SU-DHL-6 (cell line): ENCODE data around the gene DPEP2.

Experiments used
- H2AFZ ChIP-seq: fragments of 200-600 bp; sonication (generic); 2 replicates; pipeline ENCODE4 v1.6.1; 2014; ENCODE audit warnings: low read depth, mild to moderate bottlenecking, moderate library complexity, mixed read lengths, antibody characterized with exemption, low read length; ENCODE audit not compliant: severe bottlenecking
- H3F3A ChIP-seq: fragments of 200-600 bp; shearing (Covaris generic); 2 replicates; pipeline ENCODE4 v1.6.0; 2016; ENCODE audit warnings: antibody characterized with exemption, mild to moderate bottlenecking; ENCODE audit not compliant: insufficient read depth
- H3K27ac ChIP-seq: fragments of 200-600 bp; sonication (generic); 2 replicates; pipeline ENCODE4 v1.5.1; 2016; ENCODE audit warnings: low read depth, mild to moderate bottlenecking, low read length, moderate library complexity, mixed read lengths
- H3K27me3 ChIP-seq: fragments of 200-600 bp; sonication (generic), shearing (Covaris generic); 2 replicates; pipeline ENCODE4 v1.6.0; 2014; ENCODE audit warnings: mild to moderate bottlenecking, low read length
- H3K36me3 ChIP-seq: fragments of 200-600 bp; sonication (generic); 2 replicates; pipeline ENCODE4 v1.6.1; 2014; ENCODE audit warnings: mild to moderate bottlenecking, low read length, mixed read lengths
- H3K4me2 ChIP-seq: fragments of 300-600, 200-600 bp; shearing (Covaris generic), sonication (generic); 2 replicates; pipeline ENCODE4 v1.6.0; 2014; ENCODE audit warnings: low read length, low read depth, mild to moderate bottlenecking; ENCODE audit not compliant: poor library complexity, severe bottlenecking
- H3K4me3 ChIP-seq: fragments of 200-600 bp; sonication (generic); 2 replicates; pipeline ENCODE4 v1.5.1; 2014; ENCODE audit warnings: antibody characterized with exemption, low read length, mild to moderate bottlenecking, mixed read lengths; ENCODE audit not compliant: insufficient read depth, poor library complexity, severe bottlenecking
- H3K79me2 ChIP-seq: fragments of 200-600 bp; sonication (generic); 2 replicates; pipeline ENCODE4 v1.6.1; 2014; ENCODE audit warnings: mild to moderate bottlenecking, low read length, moderate library complexity; ENCODE audit not compliant: insufficient read depth
- H3K9ac ChIP-seq: fragments of 200-600 bp; sonication (generic); 2 replicates; pipeline ENCODE4 v1.7.0; 2014; ENCODE audit warnings: mild to moderate bottlenecking, low read length
- H3K9me2 ChIP-seq: fragments of 200-600 bp; sonication (generic); replicated peaks from 2 replicates; pipeline ENCODE4 v1.6.1; 2014; ENCODE audit warnings: low read length; ENCODE audit not compliant: insufficient read depth
- H3K9me3 ChIP-seq: fragments of 200-600 bp; sonication (generic); 2 replicates; pipeline ENCODE4 v1.6.1; 2014; ENCODE audit warnings: low read length, mixed read lengths; ENCODE audit not compliant: insufficient read depth
- H4K20me1 ChIP-seq: fragments of 200-600 bp; sonication (generic); 2 replicates; pipeline ENCODE4 v1.6.1; 2014; ENCODE audit warnings: low read depth, mild to moderate bottlenecking, antibody characterized with exemption, low read length, moderate library complexity, mixed read lengths
- CTCF ChIP-seq: fragments of 200-600 bp; sonication (generic); IDR thresholded peaks from one replicate; pipeline ENCODE4 v1.5.1; 2017; ENCODE audit warnings: antibody characterized with exemption, mild to moderate bottlenecking, low read length, moderate library complexity; ENCODE audit not compliant: insufficient read depth, poor library complexity, severe bottlenecking
- EZH2phosphoT487 ChIP-seq: fragments of 200-600 bp; sonication (generic), shearing (Covaris generic); conservative IDR thresholded peaks from 2 replicates; pipeline ENCODE4 v1.6.1; 2018; ENCODE audit warnings: mild to moderate bottlenecking, antibody characterized with exemption, low read length, moderate library complexity, mixed read lengths

DPEP2 gene

GRCh38 chr16:67949645-67950044, 49.6 kb downstream of the DPEP2 start:
- Histone ChIP-seq H3K4me2 (no peak overlapping the region), H3K27me3 (no peaks in the 10 kb centered on the region), H3K27ac (no peak overlapping the region), H3F3A (no peaks in the 10 kb centered on the region), H3K36me3 (no peaks in the 10 kb centered on the region), H4K20me1 (no peaks in the 10 kb centered on the region), H3K79me2 (no peaks in the 10 kb centered on the region), H3K9ac (no peak overlapping the region), H3K9me3 (no peaks in the 10 kb centered on the region), H3K4me3 (no peak overlapping the region), H3K9me2 (no peaks in the 10 kb centered on the region), H2AFZ (no peak overlapping the region)
- TF ChIP-seq CTCF = no peak
- no peak for TF ChIP-seq EZH2phosphoT487

GRCh38 chr16:67948015-67948414, 51.3 kb downstream of the DPEP2 start:
- H3K4me2 ChIP-seq = no peak overlapping the region
- H3K27me3 ChIP-seq = no peaks in the 10 kb centered on the region
- no peaks in the 10 kb centered on the region for H3K9me2 ChIP-seq
- no peaks in the 10 kb centered on the region for H3K36me3 ChIP-seq
- no peaks in the 10 kb centered on the region for H3K9me3 ChIP-seq
- H3K79me2 ChIP-seq = no peaks in the 10 kb centered on the region
- H3K27ac ChIP-seq = no peak overlapping the region
- H2AFZ ChIP-seq = no peak overlapping the region
- TF ChIP-seq CTCF (no peak), EZH2phosphoT487 (no peak)
- H4K20me1 ChIP-seq = no peaks in the 10 kb centered on the region
- H3K9ac ChIP-seq = no peak overlapping the region
- H3F3A ChIP-seq = no peaks in the 10 kb centered on the region
- H3K4me3 ChIP-seq = no peak overlapping the region

GRCh38 chr16:67946966-67947558, 52.2 kb downstream of the DPEP2 start:
- H2AFZ ChIP-seq = no peak overlapping the region
- no peak overlapping the region for H3K4me3 ChIP-seq
- no peaks in the 10 kb centered on the region for H3K27me3 ChIP-seq
- no peaks in the 10 kb centered on the region for H3K9me3 ChIP-seq
- H3K9me2 ChIP-seq = no peaks in the 10 kb centered on the region
- H3K36me3 ChIP-seq = no peaks in the 10 kb centered on the region
- H4K20me1 ChIP-seq = no peaks in the 10 kb centered on the region
- TF ChIP-seq EZH2phosphoT487 (no peak), CTCF (no peak)
- H3F3A ChIP-seq = no peaks in the 10 kb centered on the region
- no peak overlapping the region for H3K27ac ChIP-seq
- H3K9ac ChIP-seq = no peak overlapping the region
- no peak overlapping the region for H3K4me2 ChIP-seq
- no peaks in the 10 kb centered on the region for H3K79me2 ChIP-seq
